Esophagus (tissue), 2 donors: ENCODE results near the gene OVCA2. TPM values are rescaled to one million over a fixed set of nuclear protein-coding genes. Genes with fewer than 3 reads are reported as not detected.

Experiments used
- H3K27ac ChIP-seq, 2 donors: one replicate each; pipeline ENCODE4 v1.5.1; 2013; ENCODE audit warnings: low read depth in 2 of 2, mild to moderate bottlenecking in 2 of 2, inconsistent platforms in 1 of 2, low read length in 1 of 2, moderate library complexity in 1 of 2
- H3K27me3 ChIP-seq, 2 donors: one replicate each; pipeline ENCODE4 v1.6.1; 2013; ENCODE audit warnings: low read length in 2 of 2, control low read depth in 1 of 2, mild to moderate bottlenecking in 1 of 2; ENCODE audit not compliant: insufficient read depth in 2 of 2, control insufficient read depth in 1 of 2
- H3K36me3 ChIP-seq, 2 donors: one replicate each; pipeline ENCODE4 v1.6.1; 2013; ENCODE audit warnings: low read length in 1 of 2; ENCODE audit not compliant: control insufficient read depth in 2 of 2, insufficient read depth in 2 of 2
- H3K4me1 ChIP-seq, 2 donors: one replicate each; pipeline ENCODE4 v1.6.1; 2013; ENCODE audit warnings: low read length in 1 of 2; ENCODE audit not compliant: control insufficient read depth in 2 of 2, insufficient read depth in 2 of 2
- H3K4me3 ChIP-seq, 2 donors: one replicate each; pipeline ENCODE4 v1.5.1; 2013; ENCODE audit warnings: low read length in 2 of 2, mild to moderate bottlenecking in 2 of 2, low read depth in 1 of 2, moderate library complexity in 1 of 2
- H3K9me3 ChIP-seq, 2 donors: one replicate each; pipeline ENCODE4 v1.6.1; 2013; ENCODE audit warnings: mild to moderate bottlenecking in 2 of 2, low read depth in 1 of 2, low read length in 1 of 2, moderate library complexity in 1 of 2; ENCODE audit not compliant: control insufficient read depth in 2 of 2, insufficient read depth in 1 of 2
- WGBS, 2 donors: extraction: QIAGEN DNeasy Blood & Tissue Kit; methylation state at CpG; one replicate each; pipeline ENCODE4 v1.1.7; 2013; 5-methylcytosine and 5-hydroxymethylcytosine counted together
- polyA plus RNA-seq, 2 donors: library from polyadenylated mRNA; stranded (reverse); fragments of 200-250 nt; gene quantifications; one replicate each; pipeline ENCODE4 v1.2.3, GENCODE V29; 2013
- donor health status: healthy with polysubstance abuse.
- donor health status: Bipolar disorder and iron deficiency.

The OVCA2 gene
- polyA plus RNA-seq, 2 donors = 38.4 to 55.6 TPM

- WGBS, 2 donors = 1 to 2% methylated on average over 58 to 59 of the region's 59 CpGs
- Histone ChIP-seq H3K27ac (peak within 1 kb of the TSS in 1 of 2 donors; percentile 48), H3K9me3 (no peaks in the 10 kb centered on the region), H3K36me3 (no peaks in the 10 kb centered on the region), H3K4me1 (peaks cover 6 to 9% of the 10 kb centered on the region in 2 donors), H3K4me3 (peak within 1 kb of the TSS; percentile 86 to 89), H3K27me3 (no peaks in the 10 kb centered on the region)
Measured at GRCh38 chr17:2029911-2030778, 11.7 kb upstream of the OVCA2 start, which contains the start of gene DPH1. DPH1 (plus strand) TSS chr17:2030153; CDS start chr17:2030170, 17 bp downstream.

GRCh38 chr17:2030779-2031163 is 11.1 kb upstream of the OVCA2 start:
- peaks cover 5 to 8% of the 10 kb centered on the region in 2 donors for H3K4me1 ChIP-seq
- WGBS, 2 donors = 15 to 17% methylated on average over 10 of the region's 10 CpGs
- H3K27me3 ChIP-seq = no peaks in the 10 kb centered on the region
- peaks cover 3 to 4% of the 10 kb centered on the region in 2 donors for H3K36me3 ChIP-seq
- no peaks in the 10 kb centered on the region for H3K9me3 ChIP-seq
- no peak overlapping the region for H3K27ac ChIP-seq
- H3K4me3 ChIP-seq = peak overlapping the region; percentile 86 to 89

- H3K9me3 ChIP-seq = no peaks in the 10 kb centered on the region
- no peak overlapping the region for H3K27ac ChIP-seq
- 92 to 95% methylated on average over 7 of the region's 7 CpGs for WGBS, 2 donors
- peaks cover 2 to 8% of the 10 kb centered on the region in 2 donors for H3K4me1 ChIP-seq
- no peak overlapping the region for H3K4me3 ChIP-seq
- H3K36me3 ChIP-seq = peaks cover 16 to 24% of the 10 kb centered on the region in 2 donors
- no peaks in the 10 kb centered on the region for H3K27me3 ChIP-seq
Measured at GRCh38 chr17:2033153-2033552, 8.7 kb upstream of the OVCA2 start.

GRCh38 chr17:2034157-2034556 is 7.7 kb upstream of the OVCA2 start:
- H3K27me3 ChIP-seq = no peaks in the 10 kb centered on the region
- H3K4me1 ChIP-seq = peaks cover 2 to 8% of the 10 kb centered on the region in 2 donors
- WGBS, 2 donors = 80 to 82% methylated on average over 6 to 7 of the region's 7 CpGs
- no peak overlapping the region for H3K27ac ChIP-seq
- no peak overlapping the region for H3K4me3 ChIP-seq
- peaks cover 16 to 26% of the 10 kb centered on the region in 2 donors for H3K36me3 ChIP-seq
- no peaks in the 10 kb centered on the region for H3K9me3 ChIP-seq

GRCh38 chr17:2034806-2035540 is 6.8 kb upstream of the OVCA2 start:
- Histone ChIP-seq H3K4me3 (no peak overlapping the region), H3K4me1 (peaks cover 2 to 5% of the 10 kb centered on the region in 2 donors), H3K9me3 (no peaks in the 10 kb centered on the region), H3K36me3 (peaks cover 16 to 31% of the 10 kb centered on the region in 2 donors), H3K27me3 (no peaks in the 10 kb centered on the region), H3K27ac (no peak overlapping the region)
- WGBS, 2 donors = 58 to 62% methylated on average over 8 to 9 of the region's 9 CpGs

- no peaks in the 10 kb centered on the region for H3K9me3 ChIP-seq
- H3K4me3 ChIP-seq = no peak overlapping the region
- H3K27ac ChIP-seq = no peak overlapping the region
- H3K4me1 ChIP-seq = peaks cover 2% of the 10 kb centered on the region in 2 donors
- no peaks in the 10 kb centered on the region for H3K27me3 ChIP-seq
- WGBS, 2 donors = 91% methylated on average over 29 of the region's 29 CpGs
- H3K36me3 ChIP-seq = peaks cover 16 to 31% of the 10 kb centered on the region in 2 donors
Measured at GRCh38 chr17:2035541-2036488, 6.0 kb upstream of the OVCA2 start.

DNA sequence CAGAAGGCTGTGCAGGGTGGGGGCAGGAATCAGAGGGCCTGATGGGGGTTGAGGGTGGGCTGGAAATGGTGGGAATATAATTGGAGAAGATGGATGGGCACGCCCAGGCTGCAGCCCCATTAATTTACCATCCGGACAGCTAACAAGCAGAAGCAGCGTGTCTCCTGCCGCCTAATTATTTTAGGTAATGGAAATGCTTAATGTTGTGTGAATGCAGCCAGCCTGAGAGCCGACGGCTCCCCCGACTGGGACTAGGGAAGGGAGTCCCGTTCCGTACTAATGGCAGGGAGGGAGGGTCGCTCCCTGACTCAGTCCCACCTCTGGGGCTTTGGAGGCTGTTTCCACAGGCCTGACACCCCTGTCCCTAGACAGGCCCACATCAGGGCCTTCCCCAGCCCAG is 4.7 kb upstream of the OVCA2 start:
- Histone ChIP-seq H3K36me3 (peaks cover 16 to 31% of the 10 kb centered on the region in 2 donors), H3K27ac (no peak overlapping the region), H3K4me1 (peaks cover 0 to 8% of the 10 kb centered on the region in 2 donors), H3K9me3 (no peaks in the 10 kb centered on the region), H3K4me3 (no peak overlapping the region), H3K27me3 (no peaks in the 10 kb centered on the region)
- WGBS, 2 donors = 88 to 92% methylated on average over 10 of the region's 10 CpGs

GRCh38 chr17:2040219-2040827 is 1.5 kb upstream of the OVCA2 start:
- no peak overlapping the region for H3K27ac ChIP-seq

More at GRCh38 chr17:2040219-2040827, 1.5 kb upstream of the OVCA2 start:
- WGBS, 2 donors = 79 to 90% methylated on average over 7 of the region's 7 CpGs
- peaks cover 18 to 31% of the 10 kb centered on the region in 2 donors for H3K36me3 ChIP-seq
- no peaks in the 10 kb centered on the region for H3K9me3 ChIP-seq
- H3K4me1 ChIP-seq = peaks cover 0 to 20% of the 10 kb centered on the region in 2 donors
- no peaks in the 10 kb centered on the region for H3K27me3 ChIP-seq
- H3K4me3 ChIP-seq = no peak overlapping the region
